ENCODE measurements around the gene CPVL. TPM values are rescaled to one million over a fixed set of nuclear protein-coding genes. Genes with fewer than 3 reads are reported as not detected.

The CPVL gene
- total RNA-seq, 4 donors from 2014 or later, result 3.1 to 17.5 (median 11.5) TPM

GRCh38 chr7:29013931-29014330, 132.4 kb downstream of the CPVL start:
- H3K27ac ChIP-seq, result no peak overlapping the region
- no peaks in the 10 kb centered on the region for H3K27me3 ChIP-seq
- no peak overlapping the region for H3K4me3 ChIP-seq
- 64 to 82% methylated on average over 3 of the region's 3 CpGs for WGBS, 2 donors
- no peaks in the 10 kb centered on the region for H3K36me3 ChIP-seq
- TF ChIP-seq, protein P1, sequence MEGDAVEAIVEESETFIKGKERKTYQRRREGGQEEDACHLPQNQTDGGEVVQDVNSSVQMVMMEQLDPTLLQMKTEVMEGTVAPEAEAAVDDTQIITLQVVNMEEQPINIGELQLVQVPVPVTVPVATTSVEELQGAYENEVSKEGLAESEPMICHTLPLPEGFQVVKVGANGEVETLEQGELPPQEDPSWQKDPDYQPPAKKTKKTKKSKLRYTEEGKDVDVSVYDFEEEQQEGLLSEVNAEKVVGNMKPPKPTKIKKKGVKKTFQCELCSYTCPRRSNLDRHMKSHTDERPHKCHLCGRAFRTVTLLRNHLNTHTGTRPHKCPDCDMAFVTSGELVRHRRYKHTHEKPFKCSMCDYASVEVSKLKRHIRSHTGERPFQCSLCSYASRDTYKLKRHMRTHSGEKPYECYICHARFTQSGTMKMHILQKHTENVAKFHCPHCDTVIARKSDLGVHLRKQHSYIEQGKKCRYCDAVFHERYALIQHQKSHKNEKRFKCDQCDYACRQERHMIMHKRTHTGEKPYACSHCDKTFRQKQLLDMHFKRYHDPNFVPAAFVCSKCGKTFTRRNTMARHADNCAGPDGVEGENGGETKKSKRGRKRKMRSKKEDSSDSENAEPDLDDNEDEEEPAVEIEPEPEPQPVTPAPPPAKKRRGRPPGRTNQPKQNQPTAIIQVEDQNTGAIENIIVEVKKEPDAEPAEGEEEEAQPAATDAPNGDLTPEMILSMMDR (IDR thresholded peaks at IDR 0.05), result no peak
- TF ChIP-seq EP300 (IDR thresholded peaks at IDR 0.05) (no peak), POLR2A (IDR thresholded peaks at IDR 0.05) (no peak)
- no peak for DNase-seq (ENCODE audit: low spot score in 2 of 2)
- H3K4me1 ChIP-seq, result no peaks in the 10 kb centered on the region
- H3K9me3 ChIP-seq, result no peaks in the 10 kb centered on the region

DNA sequence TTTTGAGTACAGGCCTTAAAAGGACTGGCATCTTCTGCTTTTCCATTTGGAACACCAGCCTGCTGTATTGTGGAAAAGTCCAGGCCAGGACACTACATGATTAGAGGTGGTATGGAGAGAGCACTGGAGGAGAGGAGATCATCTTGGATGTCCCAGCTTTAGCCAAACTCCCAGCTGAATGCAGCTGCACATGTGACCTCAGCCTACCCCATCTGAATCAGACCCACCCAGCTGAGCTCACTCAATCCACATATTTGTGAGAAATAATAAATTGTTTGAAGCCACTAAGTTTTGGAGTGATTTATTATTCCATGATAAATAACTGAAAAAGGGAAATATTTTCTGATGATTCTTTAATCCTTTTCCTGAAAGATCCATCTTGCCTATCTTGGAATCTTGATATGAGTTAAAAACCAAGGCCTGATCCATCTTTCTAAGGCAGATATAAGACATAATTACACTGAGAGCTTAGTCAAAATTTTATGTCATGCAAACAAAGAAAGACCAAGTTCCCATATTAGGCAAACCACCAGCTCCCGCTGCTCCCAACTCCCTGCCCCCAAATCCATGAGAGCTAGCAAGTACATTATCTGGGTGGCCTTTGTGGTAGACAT, 133.1 kb downstream of the CPVL start:
- DNase-seq (ENCODE audit: low spot score in 2 of 2), result no peak
- no peaks in the 10 kb centered on the region for H3K4me1 ChIP-seq
- 81 to 94% methylated on average over 1 of the region's 1 CpG for WGBS, 2 donors
- H3K27me3 ChIP-seq, result no peaks in the 10 kb centered on the region
- H3K4me3 ChIP-seq, result no peak overlapping the region
- TF ChIP-seq EP300 (IDR thresholded peaks at IDR 0.05), result no peak
- TF ChIP-seq POLR2A (IDR thresholded peaks at IDR 0.05), result no peak
- TF ChIP-seq, protein P1 (IDR thresholded peaks at IDR 0.05), result no peak
- H3K36me3 ChIP-seq, result no peaks in the 10 kb centered on the region
- no peaks in the 10 kb centered on the region for H3K9me3 ChIP-seq
- H3K27ac ChIP-seq, result no peak overlapping the region

DNA sequence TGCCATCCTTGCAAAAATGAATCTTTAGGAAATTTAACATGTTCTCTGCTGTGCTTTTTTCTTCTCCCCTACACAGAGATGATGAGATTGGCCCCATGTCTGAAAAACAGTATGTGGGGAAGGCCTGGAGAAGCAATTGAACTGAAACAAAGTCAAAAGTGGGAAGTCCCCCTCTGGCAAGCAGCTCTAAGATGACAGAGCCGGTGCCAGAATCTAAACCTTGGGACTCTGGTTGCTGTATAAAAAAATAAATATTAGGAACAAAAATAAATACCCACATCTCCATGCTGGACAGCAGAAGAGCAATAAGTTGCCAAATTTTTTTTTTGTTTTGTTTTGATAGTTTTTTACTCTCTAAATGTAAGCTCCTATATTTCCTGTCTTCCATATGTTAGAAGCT, 136.4 kb downstream of the CPVL start:
- no peaks in the 10 kb centered on the region for H3K4me1 ChIP-seq
- H3K27me3 ChIP-seq, result no peaks in the 10 kb centered on the region

DNA sequence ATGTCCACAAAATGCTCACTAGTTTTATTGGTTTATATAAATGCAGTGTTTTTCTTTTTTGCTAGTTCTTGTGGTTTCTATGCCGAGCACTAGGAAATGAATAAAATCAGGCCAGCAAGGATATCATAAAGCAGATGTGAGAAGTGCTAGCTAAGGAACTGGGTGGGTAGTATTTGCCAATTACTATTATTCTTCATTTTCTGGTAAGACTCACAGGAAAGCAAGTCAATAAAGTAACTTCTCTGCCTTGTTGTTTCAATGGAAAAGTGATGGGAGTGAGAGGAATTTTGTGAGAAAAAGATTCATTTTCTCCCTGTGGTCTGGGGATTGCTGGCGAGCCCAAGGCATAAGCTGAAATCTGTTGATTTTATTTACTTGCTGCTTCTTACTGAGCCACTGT, 137.7 kb downstream of the CPVL start:
- Histone ChIP-seq H3K4me1 (no peaks in the 10 kb centered on the region), H3K27ac (no peak overlapping the region), H3K27me3 (no peaks in the 10 kb centered on the region), H3K4me3 (no peak overlapping the region), H3K36me3 (no peaks in the 10 kb centered on the region), H3K9me3 (no peaks in the 10 kb centered on the region)
- TF ChIP-seq POLR2A (IDR thresholded peaks at IDR 0.05) (no peak), EP300 (IDR thresholded peaks at IDR 0.05) (no peak)
- TF ChIP-seq, protein P1 (IDR thresholded peaks at IDR 0.05), result no peak
- no peak for DNase-seq (ENCODE audit: low spot score in 2 of 2)
- WGBS, 2 donors, result 64 to 74% methylated on average over 2 of the region's 2 CpGs

More for the DNA sequence above, 136.4 kb downstream of the CPVL start:
- TF ChIP-seq, protein P1 (IDR thresholded peaks at IDR 0.05), result no peak
- no peak for TF ChIP-seq EP300 (IDR thresholded peaks at IDR 0.05)
- no peak for TF ChIP-seq POLR2A (IDR thresholded peaks at IDR 0.05)
- Histone ChIP-seq H3K4me3 (no peak overlapping the region), H3K9me3 (no peaks in the 10 kb centered on the region), H3K36me3 (no peaks in the 10 kb centered on the region), H3K27ac (no peak overlapping the region)
- 42 to 55% methylated on average over 1 of the region's 1 CpG for WGBS, 2 donors
- DNase-seq (ENCODE audit: low spot score in 2 of 2), result no peak

DNA sequence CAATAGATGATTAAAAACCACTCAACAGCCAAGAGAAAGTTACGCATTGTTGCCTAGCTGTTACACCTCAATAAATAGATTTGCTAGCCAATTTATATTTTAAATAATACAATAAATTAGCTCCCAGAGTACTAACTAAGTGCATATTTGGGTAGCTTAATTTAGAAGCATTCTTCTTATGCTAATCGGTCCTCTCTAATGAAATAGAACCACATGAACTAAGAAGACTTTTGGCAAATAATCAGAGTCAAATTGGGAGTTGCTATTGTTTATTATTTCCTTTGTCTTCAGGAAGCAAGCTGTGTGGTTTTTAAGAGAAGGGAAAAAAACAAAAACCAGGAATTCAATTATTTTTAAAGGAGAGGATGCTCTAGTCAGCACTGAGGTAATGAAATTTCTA, 139.2 kb downstream of the CPVL start:
- Histone ChIP-seq H3K4me3 (no peak overlapping the region), H3K27ac (no peak overlapping the region), H3K27me3 (no peaks in the 10 kb centered on the region), H3K36me3 (no peaks in the 10 kb centered on the region), H3K4me1 (no peaks in the 10 kb centered on the region), H3K9me3 (no peaks in the 10 kb centered on the region)
- WGBS, 2 donors, result 61 to 72% methylated on average over 2 of the region's 2 CpGs
- no peak for DNase-seq (ENCODE audit: low spot score in 2 of 2)
- no peak for TF ChIP-seq EP300 (IDR thresholded peaks at IDR 0.05)
- no peak for TF ChIP-seq POLR2A (IDR thresholded peaks at IDR 0.05)
- TF ChIP-seq, protein P1 (IDR thresholded peaks at IDR 0.05), result no peak

Measured in tibial nerve (tissue), 4 donors.